HuH-7 (cell line): ENCODE measurements around the gene KLF8.

Experiments used
- DNase-seq: peaks from one replicate; pipeline ENCODE4 v3.0.0; 2011; ENCODE audit warnings: low spot score

Gene KLF8

DNA sequence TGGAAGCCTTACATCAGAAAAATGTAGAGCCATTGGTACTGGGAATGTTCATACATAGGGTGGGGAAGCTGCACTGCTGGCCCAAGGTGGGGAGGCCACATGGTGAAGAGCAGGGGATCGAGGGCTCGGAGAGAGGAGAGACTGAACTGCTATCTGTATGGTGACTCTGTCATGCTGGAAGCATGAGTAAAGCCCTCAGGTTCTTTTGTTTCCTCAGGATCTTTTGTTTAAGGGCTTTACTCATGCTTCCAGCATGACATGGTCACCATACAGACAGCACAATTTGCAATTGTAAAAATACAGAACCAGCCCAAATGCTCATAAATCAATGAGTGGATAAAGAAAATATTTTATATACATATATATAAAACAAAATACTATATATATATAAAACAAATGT is 78.4 kb downstream of the KLF8 start:
- DNase-seq = no peak

DNA sequence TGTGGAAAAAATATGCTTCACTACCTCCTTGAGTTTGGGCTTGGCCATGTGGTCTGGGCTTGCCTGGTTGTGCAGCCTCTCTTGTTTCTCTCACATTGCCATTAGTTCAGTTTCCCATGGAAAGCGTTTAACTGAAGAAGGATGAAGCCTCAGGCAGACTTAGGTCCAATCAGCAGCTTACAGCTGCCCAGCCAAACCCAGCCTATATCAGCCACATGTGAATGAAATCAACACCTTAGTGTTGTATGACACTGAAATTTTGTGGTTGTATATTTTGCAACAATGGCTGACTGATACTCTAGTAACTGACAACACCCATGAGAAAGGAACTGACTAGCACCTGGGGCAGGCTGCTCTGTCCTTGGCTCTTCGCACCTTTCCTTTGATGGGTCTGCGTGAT is 81.2 kb downstream of the KLF8 start:
- no peak for DNase-seq

DNA sequence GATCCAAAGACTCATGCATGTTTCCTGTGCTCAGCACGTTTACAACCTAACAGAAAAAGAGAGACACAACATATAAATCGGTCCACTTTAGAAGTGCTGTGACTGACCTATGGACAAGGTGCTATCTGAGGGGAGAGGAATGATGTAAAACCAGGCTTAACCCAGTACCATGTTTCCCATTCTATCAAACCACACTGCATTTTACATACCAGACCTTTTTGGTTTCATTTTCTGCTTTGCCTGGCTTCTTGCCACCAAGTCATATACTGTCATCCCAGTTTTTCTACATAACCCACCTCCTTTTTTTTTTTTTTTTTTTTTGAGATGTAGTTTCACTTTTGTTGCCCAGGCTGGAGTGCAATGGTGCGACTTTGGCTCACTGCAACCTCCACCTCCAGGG is 82.2 kb downstream of the KLF8 start:
- DNase-seq = no peak

DNA sequence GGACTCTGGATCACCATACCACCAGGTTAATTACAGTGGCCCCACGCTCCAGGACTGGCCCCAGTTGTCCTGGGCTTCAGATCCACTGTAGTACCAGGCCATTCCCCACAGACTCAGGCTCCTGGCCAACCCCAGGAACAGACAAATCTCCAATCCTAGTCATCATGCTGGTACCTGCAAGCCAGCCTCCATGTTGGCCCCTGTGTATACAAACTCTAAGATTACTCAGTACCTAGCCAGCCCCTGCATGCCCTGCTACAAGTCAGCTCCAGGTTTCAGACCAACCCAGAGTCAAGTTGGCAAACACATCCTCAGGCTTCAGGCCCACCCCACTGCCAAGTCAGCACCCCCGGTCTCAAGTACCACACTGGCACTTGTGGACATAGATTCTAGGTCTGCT is 85.9 kb downstream of the KLF8 start:
- no peak for DNase-seq

DNA sequence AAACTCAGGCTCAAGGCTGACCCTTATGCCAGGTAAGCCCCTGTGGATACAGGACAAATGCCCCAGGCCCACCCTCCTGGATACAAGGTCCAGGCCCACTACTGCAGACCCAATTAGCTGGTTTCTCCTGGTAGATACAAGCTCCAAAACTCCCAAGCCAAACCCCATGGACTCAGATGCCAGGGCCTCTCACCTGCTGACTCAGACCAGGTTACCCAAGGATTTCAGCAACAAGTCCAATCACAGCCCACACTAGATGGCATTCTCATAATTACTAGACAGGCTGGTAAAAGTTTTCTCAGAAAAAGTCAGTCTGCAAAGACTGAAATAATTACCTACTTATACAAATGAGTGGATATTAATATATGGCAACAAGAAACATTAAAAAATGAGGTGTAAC is 87.0 kb downstream of the KLF8 start:
- DNase-seq = no peak
